GM23248 (cell line): ENCODE results near the gene BZW1. TPM values are rescaled to one million over a fixed set of nuclear protein-coding genes. Genes with fewer than 3 reads are reported as not detected.

Experiments
- DNase-seq: peaks from one replicate; pipeline ENCODE4 v3.0.0-alpha.2; 2015
- H2AFZ ChIP-seq: fragments of 200-600 bp; sonication (generic); 2 replicates; pipeline ENCODE4 v1.6.1; 2016; ENCODE audit warnings: antibody characterized with exemption
- H3F3A ChIP-seq: fragments of 200-600 bp; sonication (generic); 2 replicates; pipeline ENCODE4 v1.6.1; 2016; ENCODE audit warnings: mild to moderate bottlenecking, antibody characterized with exemption, mixed run types; ENCODE audit not compliant: insufficient read depth
- H3K27ac ChIP-seq: fragments of 200-600 bp; sonication (generic); 2 replicates; pipeline ENCODE4 v1.5.1; 2016; ENCODE audit warnings: mild to moderate bottlenecking
- H3K27me3 ChIP-seq: fragments of 200-600 bp; sonication (generic); replicated peaks from 2 replicates; pipeline ENCODE4 v1.6.1; 2016; ENCODE audit warnings: mild to moderate bottlenecking; ENCODE audit not compliant: insufficient read depth
- H3K36me3 ChIP-seq: fragments of 200-600 bp; sonication (generic); 2 replicates; pipeline ENCODE4 v1.6.1; 2016; ENCODE audit warnings: low read depth, mild to moderate bottlenecking
- H3K4me1 ChIP-seq: fragments of 200-600 bp; sonication (generic); 2 replicates; pipeline ENCODE4 v1.6.1; 2016; ENCODE audit warnings: mild to moderate bottlenecking; ENCODE audit not compliant: insufficient read depth
- H3K4me2 ChIP-seq: fragments of 200-600 bp; sonication (generic); one replicate; pipeline ENCODE4 v1.6.1; 2016; ENCODE audit warnings: mild to moderate bottlenecking; ENCODE audit not compliant: unreplicated experiment
- H3K4me3 ChIP-seq: fragments of 200-600 bp; sonication (generic); 2 replicates; pipeline ENCODE4 v1.5.1; 2016; ENCODE audit warnings: mild to moderate bottlenecking
- H3K79me2 ChIP-seq: fragments of 200-600 bp; sonication (generic); 2 replicates; pipeline ENCODE4 v1.6.1; 2016; ENCODE audit warnings: mild to moderate bottlenecking; ENCODE audit not compliant: insufficient read depth
- H3K9ac ChIP-seq: fragments of 200-600 bp; sonication (generic); 2 replicates; pipeline ENCODE4 v1.6.1; 2016; ENCODE audit warnings: mild to moderate bottlenecking
- H3K9me2 ChIP-seq: fragments of 200-600 bp; sonication (generic); 2 replicates; pipeline ENCODE4 v1.6.1; 2016; ENCODE audit warnings: mixed run types, mild to moderate bottlenecking, moderate library complexity; ENCODE audit not compliant: insufficient read depth
- H3K9me3 ChIP-seq: fragments of 200-600 bp; sonication (generic); one replicate; pipeline ENCODE4 v1.6.1; 2017; ENCODE audit warnings: low read depth
- H4K20me1 ChIP-seq: fragments of 200-600 bp; sonication (generic); 2 replicates; pipeline ENCODE4 v1.6.0; 2016; ENCODE audit not compliant: insufficient read depth
- EZH2 ChIP-seq: fragments of 200-600 bp; sonication (generic); IDR thresholded peaks from 2 replicates; pipeline ENCODE4 v1.6.1; 2018; ENCODE audit warnings: antibody characterized with exemption, mild to moderate bottlenecking; ENCODE audit not compliant: insufficient read depth, poor library complexity, severe bottlenecking
- EZH2phosphoT487 ChIP-seq: fragments of 200-600 bp; sonication (generic); IDR thresholded peaks from 2 replicates; pipeline ENCODE4 v1.6.1; 2018; ENCODE audit warnings: antibody characterized with exemption, moderate library complexity, mild to moderate bottlenecking, low read depth; ENCODE audit not compliant: insufficient read depth
- WGBS, 2 experiments: methylation state at CpG; one replicate each; pipeline ENCODE4 v1.1.6; 2015 to 2017; ENCODE audit warnings: low lambda C conversion rate in 2 of 2, low coverage in 1 of 2; ENCODE audit errors: missing lambda C conversion rate in 2 of 2; 5-methylcytosine and 5-hydroxymethylcytosine counted together
- in situ Hi-C: fragments of 300-500 bp; cut with MboI; formaldehyde crosslinking; loops from 2 replicates; pipeline ENCODE4 v1.15.0; 2020
- polyA plus RNA-seq: library from polyadenylated mRNA; unstranded; fragments of >200 nt; fragmentation: Nextera tagmentation; extraction: Ambion mirVana; gene quantifications from 2 replicates; pipeline ENCODE4 v1.2.1, GENCODE V29; 2016
- total RNA-seq: library from RNA; depleted of rRNA; stranded (reverse); fragments of >200 nt; shearing (Covaris generic); gene quantifications from 2 replicates; pipeline ENCODE4 v1.2.3, GENCODE V29; 2014

Gene BZW1
- total and polyA plus RNA-seq, 2 experiments from 2014 or later, result 365 to 596 TPM

- Histone ChIP-seq H3K4me3 (no peak overlapping the region), H3K9me2 (no peaks in the 10 kb centered on the region), H3K36me3 (no peaks in the 10 kb centered on the region), H4K20me1 (no peaks in the 10 kb centered on the region), H2AFZ (no peak overlapping the region), H3K9me3 (no peaks in the 10 kb centered on the region), H3K79me2 (no peaks in the 10 kb centered on the region), H3K27me3 (no peaks in the 10 kb centered on the region), H3K9ac (no peak overlapping the region), H3K4me2 (no peak overlapping the region), H3F3A (no peaks in the 10 kb centered on the region), H3K27ac (no peak overlapping the region), H3K4me1 (peaks cover 4% of the 10 kb centered on the region; the same call in 1 of the 2 replicates)
- no peak for DNase-seq
- WGBS, 2 experiments, result 88 to 100% methylated on average over 1 of the region's 1 CpG
- in situ Hi-C loops, result no loop called here
- TF ChIP-seq EZH2, result no peak
- TF ChIP-seq EZH2phosphoT487, result no peak
These were observed 38.6 kb upstream of the BZW1 start for GRCh38 chr2:200773083-200773482.

- Histone ChIP-seq H3F3A (no peaks in the 10 kb centered on the region), H3K27ac (no peak overlapping the region), H4K20me1 (no peaks in the 10 kb centered on the region), H3K79me2 (no peaks in the 10 kb centered on the region), H3K27me3 (no peaks in the 10 kb centered on the region), H3K4me3 (no peak overlapping the region), H3K36me3 (no peaks in the 10 kb centered on the region), H3K9me2 (no peaks in the 10 kb centered on the region), H3K4me2 (no peak overlapping the region), H3K4me1 (peaks cover 11% of the 10 kb centered on the region; the same call in 1 of the 2 replicates), H2AFZ (no peak overlapping the region), H3K9ac (no peak overlapping the region), H3K9me3 (no peaks in the 10 kb centered on the region)
- 86 to 95% methylated on average over 1 of the region's 1 CpG for WGBS, 2 experiments
- in situ Hi-C loops, result no loop called here
- no peak for TF ChIP-seq EZH2
- DNase-seq, result no peak
These were observed 36.8 kb upstream of the BZW1 start for GRCh38 chr2:200774920-200775319.

GRCh38 chr2:200777275-200777674 is 34.4 kb upstream of the BZW1 start:
- in situ Hi-C loops, result no loop called here
- no peak overlapping the region for H3K4me2 ChIP-seq
- peaks cover 11% of the 10 kb centered on the region; the same call in 1 of the 2 replicates for H3K4me1 ChIP-seq
- DNase-seq, result no peak
- H3K27ac ChIP-seq, result no peak overlapping the region
- no peaks in the 10 kb centered on the region for H3K9me2 ChIP-seq
- H3F3A ChIP-seq, result no peaks in the 10 kb centered on the region
- H4K20me1 ChIP-seq, result no peaks in the 10 kb centered on the region
- TF ChIP-seq EZH2phosphoT487, result no peak
- no peak for TF ChIP-seq EZH2
- no peaks in the 10 kb centered on the region for H3K36me3 ChIP-seq
- no peak overlapping the region for H2AFZ ChIP-seq
- no peak overlapping the region for H3K4me3 ChIP-seq
- no peak overlapping the region for H3K9ac ChIP-seq
- H3K79me2 ChIP-seq, result no peaks in the 10 kb centered on the region
- H3K27me3 ChIP-seq, result no peaks in the 10 kb centered on the region
- H3K9me3 ChIP-seq, result no peaks in the 10 kb centered on the region

- no peaks in the 10 kb centered on the region for H3K36me3 ChIP-seq
- H3K4me1 ChIP-seq, result peaks cover 11% of the 10 kb centered on the region; the same call in 1 of the 2 replicates
- 46 to 56% methylated on average over 7 of the region's 7 CpGs for WGBS, 2 experiments
- no peak overlapping the region for H2AFZ ChIP-seq
- peak overlapping the region; percentile 24 for H3K4me2 ChIP-seq
- H3K27me3 ChIP-seq, result no peaks in the 10 kb centered on the region
- H3K79me2 ChIP-seq, result no peaks in the 10 kb centered on the region
- in situ Hi-C loops, result no loop called here
- peak; percentile 52 for DNase-seq
- no peaks in the 10 kb centered on the region for H3K9me3 ChIP-seq
- no peaks in the 10 kb centered on the region for H3F3A ChIP-seq
- H3K4me3 ChIP-seq, result no peak overlapping the region
- H3K9ac ChIP-seq, result no peak overlapping the region
- no peak for TF ChIP-seq EZH2
- no peak for TF ChIP-seq EZH2phosphoT487
- no peaks in the 10 kb centered on the region for H4K20me1 ChIP-seq
- no peaks in the 10 kb centered on the region for H3K9me2 ChIP-seq
- H3K27ac ChIP-seq, result no peak overlapping the region
These were observed 33.7 kb upstream of the BZW1 start for GRCh38 chr2:200778038-200778437.

- H3K27ac ChIP-seq, result no peak overlapping the region
- H3K4me2 ChIP-seq, result no peak overlapping the region
- TF ChIP-seq EZH2phosphoT487 (no peak), EZH2 (no peak)
- H2AFZ ChIP-seq, result no peak overlapping the region
- H4K20me1 ChIP-seq, result no peaks in the 10 kb centered on the region
- in situ Hi-C loops, result no loop called here
- no peak overlapping the region for H3K9ac ChIP-seq
- no peaks in the 10 kb centered on the region for H3K9me3 ChIP-seq
- H3K79me2 ChIP-seq, result no peaks in the 10 kb centered on the region
- no peaks in the 10 kb centered on the region for H3K27me3 ChIP-seq
- WGBS, 2 experiments, result 96 to 100% methylated on average over 2 of the region's 2 CpGs
- H3F3A ChIP-seq, result no peaks in the 10 kb centered on the region
- no peaks in the 10 kb centered on the region for H3K36me3 ChIP-seq
- no peaks in the 10 kb centered on the region for H3K9me2 ChIP-seq
- peaks cover 17% of the 10 kb centered on the region for H3K4me1 ChIP-seq
- no peak overlapping the region for H3K4me3 ChIP-seq
- DNase-seq, result no peak
These were observed 32.5 kb upstream of the BZW1 start for GRCh38 chr2:200779214-200779613.
